ENCODE measurements around the gene IMPG2. TPM values are rescaled to one million over a fixed set of nuclear protein-coding genes. Genes with fewer than 3 reads are reported as not detected.

IMPG2 gene
- total RNA-seq, 1 donor = 0.36 TPM

- H2AFZ ChIP-seq (ENCODE audit: low read length) = no peak overlapping the region
- H3K36me3 ChIP-seq (ENCODE audit: insufficient read depth, low read length) = no peaks in the 10 kb centered on the region
- no peak for DNase-seq (ENCODE audit: insufficient read length, low spot score, missing footprints)
- peaks cover 2% of the 10 kb centered on the region for H4K20me1 ChIP-seq (ENCODE audit: insufficient read depth, low read length)
- no peaks in the 10 kb centered on the region for H3K79me2 ChIP-seq (ENCODE audit: insufficient read depth, low read length)
- no peak overlapping the region for H3K4me2 ChIP-seq (ENCODE audit: insufficient read depth, low read length)
- H3K27ac ChIP-seq (ENCODE audit: low read depth, low read length) = no peak overlapping the region
- no peaks in the 10 kb centered on the region for H3K9me3 ChIP-seq (ENCODE audit: low read depth, low read length)
- no peak overlapping the region for H3K4me3 ChIP-seq (ENCODE audit: insufficient read depth, low read length)
- TF ChIP-seq CTCF (IDR thresholded peaks at IDR 0.05; ENCODE audit: extremely low read depth, low read depth, low read length) = no peak
- peaks cover 11% of the 10 kb centered on the region for H3K4me1 ChIP-seq (ENCODE audit: insufficient read depth, low read length)
- H3K27me3 ChIP-seq (ENCODE audit: insufficient read depth, low read length) = no peaks in the 10 kb centered on the region
Observed at GRCh38 chr3:101259485-101260341, 60.7 kb downstream of the IMPG2 start.

- H3K9me3 ChIP-seq (ENCODE audit: low read depth, low read length) = no peaks in the 10 kb centered on the region
- H3K27me3 ChIP-seq (ENCODE audit: insufficient read depth, low read length) = no peaks in the 10 kb centered on the region
- no peak overlapping the region for H2AFZ ChIP-seq (ENCODE audit: low read length)
- no peaks in the 10 kb centered on the region for H3K36me3 ChIP-seq (ENCODE audit: insufficient read depth, low read length)
- no peak for DNase-seq (ENCODE audit: insufficient read length, low spot score, missing footprints)
- TF ChIP-seq CTCF (IDR thresholded peaks at IDR 0.05; ENCODE audit: extremely low read depth, low read depth, low read length) = no peak
- no peak overlapping the region for H3K4me3 ChIP-seq (ENCODE audit: insufficient read depth, low read length)
- H3K4me1 ChIP-seq (ENCODE audit: insufficient read depth, low read length) = peaks cover 7% of the 10 kb centered on the region
- H3K79me2 ChIP-seq (ENCODE audit: insufficient read depth, low read length) = no peaks in the 10 kb centered on the region
- no peak overlapping the region for H3K4me2 ChIP-seq (ENCODE audit: insufficient read depth, low read length)
- no peak overlapping the region for H3K27ac ChIP-seq (ENCODE audit: low read depth, low read length)
- H4K20me1 ChIP-seq (ENCODE audit: insufficient read depth, low read length) = no peaks in the 10 kb centered on the region
Observed at GRCh38 chr3:101256511-101256910, 63.9 kb downstream of the IMPG2 start.

- Histone ChIP-seq H3K4me1 (ENCODE audit: insufficient read depth, low read length) (no peaks in the 10 kb centered on the region), H3K36me3 (ENCODE audit: insufficient read depth, low read length) (no peaks in the 10 kb centered on the region), H2AFZ (ENCODE audit: low read length) (no peak overlapping the region), H3K27ac (ENCODE audit: low read depth, low read length) (no peak overlapping the region), H3K27me3 (ENCODE audit: insufficient read depth, low read length) (no peaks in the 10 kb centered on the region), H4K20me1 (ENCODE audit: insufficient read depth, low read length) (no peaks in the 10 kb centered on the region), H3K79me2 (ENCODE audit: insufficient read depth, low read length) (no peaks in the 10 kb centered on the region), H3K9me3 (ENCODE audit: low read depth, low read length) (no peaks in the 10 kb centered on the region), H3K4me3 (ENCODE audit: insufficient read depth, low read length) (no peak overlapping the region), H3K4me2 (ENCODE audit: insufficient read depth, low read length) (no peak overlapping the region)
- DNase-seq (ENCODE audit: insufficient read length, low spot score, missing footprints) = no peak
- TF ChIP-seq CTCF (IDR thresholded peaks at IDR 0.05; ENCODE audit: extremely low read depth, low read depth, low read length) = no peak
Observed at GRCh38 chr3:101255441-101255840, 64.9 kb downstream of the IMPG2 start.

- no peak overlapping the region for H3K4me3 ChIP-seq (ENCODE audit: insufficient read depth, low read length)
- H3K36me3 ChIP-seq (ENCODE audit: insufficient read depth, low read length) = no peaks in the 10 kb centered on the region
- H2AFZ ChIP-seq (ENCODE audit: low read length) = no peak overlapping the region
- H3K27me3 ChIP-seq (ENCODE audit: insufficient read depth, low read length) = no peaks in the 10 kb centered on the region
- H3K4me2 ChIP-seq (ENCODE audit: insufficient read depth, low read length) = no peak overlapping the region
- DNase-seq (ENCODE audit: insufficient read length, low spot score, missing footprints) = no peak
- H3K9me3 ChIP-seq (ENCODE audit: low read depth, low read length) = no peaks in the 10 kb centered on the region
- no peaks in the 10 kb centered on the region for H4K20me1 ChIP-seq (ENCODE audit: insufficient read depth, low read length)
- H3K79me2 ChIP-seq (ENCODE audit: insufficient read depth, low read length) = no peaks in the 10 kb centered on the region
- TF ChIP-seq CTCF (IDR thresholded peaks at IDR 0.05; ENCODE audit: extremely low read depth, low read depth, low read length) = no peak
- no peaks in the 10 kb centered on the region for H3K4me1 ChIP-seq (ENCODE audit: insufficient read depth, low read length)
- H3K27ac ChIP-seq (ENCODE audit: low read depth, low read length) = no peak overlapping the region
Observed at GRCh38 chr3:101253396-101253795, 67.0 kb downstream of the IMPG2 start.
